ENCODE results near the gene RNASE4.

RNASE4 gene

GRCh38 chr14:20748439-20748838, 64.1 kb downstream of the RNASE4 start:
- H3K9ac ChIP-seq (ENCODE audit: low read depth, low read length, poor library complexity, severe bottlenecking) = no peak overlapping the region
- H3K4me3 ChIP-seq (ENCODE audit: low read length, poor library complexity, severe bottlenecking) = no peak overlapping the region
- no peaks in the 10 kb centered on the region for H3K36me3 ChIP-seq (ENCODE audit: insufficient read depth, low read length)
- TF ChIP-seq CTCF (conservative IDR thresholded peaks at IDR 0.05; ENCODE audit: low read length) = no peak
- TF ChIP-seq EZH2phosphoT487 (IDR thresholded peaks at IDR 0.05; ENCODE audit: borderline replicate concordance) = no peak
- H3K4me1 ChIP-seq (ENCODE audit: insufficient read depth, low read length, poor library complexity, severe bottlenecking) = no peaks in the 10 kb centered on the region
- no peak overlapping the region for H2AFZ ChIP-seq (ENCODE audit: low read length)
- H3K4me2 ChIP-seq (ENCODE audit: low read depth, low read length, poor library complexity, severe bottlenecking) = no peak overlapping the region
- no peaks in the 10 kb centered on the region for H3K79me2 ChIP-seq (ENCODE audit: insufficient read depth, low read length)
- H3F3A ChIP-seq (ENCODE audit: low read depth) = no peaks in the 10 kb centered on the region
- H3K9me2 ChIP-seq (replicated peaks; ENCODE audit: low read depth, low read length) = no peaks in the 10 kb centered on the region
- peaks cover 7% of the 10 kb centered on the region for H3K27me3 ChIP-seq (ENCODE audit: insufficient read depth, low read length, poor library complexity, severe bottlenecking)
- H3K9me3 ChIP-seq (ENCODE audit: insufficient read depth, low read depth, low read length) = peaks cover 11% of the 10 kb centered on the region; the same call in 1 of the 2 replicates
- no peaks in the 10 kb centered on the region for H4K20me1 ChIP-seq (ENCODE audit: insufficient read depth, low read length, poor library complexity, severe bottlenecking)

DNA sequence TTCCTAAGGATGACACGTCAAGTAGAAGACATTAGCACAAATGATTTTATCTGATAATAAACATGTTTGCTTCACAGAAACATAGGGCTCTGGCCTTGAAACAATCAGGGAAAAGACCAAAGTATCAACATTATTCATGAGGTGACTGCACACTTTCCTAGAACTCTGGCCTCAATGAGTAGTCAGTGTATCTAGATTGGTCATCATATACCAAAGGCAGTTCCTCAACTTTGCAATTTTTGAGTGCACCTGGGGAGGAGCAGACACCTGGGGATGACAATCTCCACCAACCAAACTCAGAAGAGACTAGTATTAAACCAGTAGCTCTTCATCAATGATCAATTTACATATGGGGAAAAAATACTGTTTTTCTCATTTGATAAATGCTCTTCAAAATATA, 65.8 kb downstream of the RNASE4 start:
- H3K79me2 ChIP-seq (ENCODE audit: insufficient read depth, low read length) = no peaks in the 10 kb centered on the region
- peaks cover 7% of the 10 kb centered on the region for H3K27me3 ChIP-seq (ENCODE audit: insufficient read depth, low read length, poor library complexity, severe bottlenecking)
- H3K36me3 ChIP-seq (ENCODE audit: insufficient read depth, low read length) = no peaks in the 10 kb centered on the region

More for the DNA sequence above, 65.8 kb downstream of the RNASE4 start:
- Histone ChIP-seq H4K20me1 (ENCODE audit: insufficient read depth, low read length, poor library complexity, severe bottlenecking) (no peaks in the 10 kb centered on the region), H3K4me3 (ENCODE audit: low read length, poor library complexity, severe bottlenecking) (no peak overlapping the region), H3K4me2 (ENCODE audit: low read depth, low read length, poor library complexity, severe bottlenecking) (no peak overlapping the region), H3K9me3 (ENCODE audit: insufficient read depth, low read depth, low read length) (peaks cover 11% of the 10 kb centered on the region; the same call in 1 of the 2 replicates), H3F3A (ENCODE audit: low read depth) (no peaks in the 10 kb centered on the region), H2AFZ (ENCODE audit: low read length) (no peak overlapping the region), H3K9ac (ENCODE audit: low read depth, low read length, poor library complexity, severe bottlenecking) (no peak overlapping the region), H3K9me2 (replicated peaks; ENCODE audit: low read depth, low read length) (no peaks in the 10 kb centered on the region), H3K4me1 (ENCODE audit: insufficient read depth, low read length, poor library complexity, severe bottlenecking) (no peaks in the 10 kb centered on the region)
- TF ChIP-seq CTCF (conservative IDR thresholded peaks at IDR 0.05; ENCODE audit: low read length) (no peak), EZH2phosphoT487 (IDR thresholded peaks at IDR 0.05; ENCODE audit: borderline replicate concordance) (no peak)
